T47D (cell line): ENCODE results near the gene AKIP1.
"Not testable (repeated sequence)": the region's sequence is repeated elsewhere in the genome, so short reads cannot be mapped to it uniquely, and the experiment has no call there.

Experiments
- DNase-seq, 2 experiments: peaks; one replicate each; pipeline versions ENCODE4 v3.0.0 to v3.0.0-alpha.2; 2011 to 2012; ENCODE audit warnings: low read depth in 1 of 2, low spot score in 1 of 2
- JUND ChIP-seq: IDR thresholded peaks from 2 replicates; pipeline ENCODE4 v1.6.1; 2012; ENCODE audit warnings: low read depth
- in situ Hi-C: cut with HindIII; loops from 2 replicates; pipeline ENCODE4 v1.10.0; 2016; ENCODE audit warnings: low sequenced_read_pairs, low pct_unique_long_range_greater_than_20kb

The AKIP1 gene

DNA sequence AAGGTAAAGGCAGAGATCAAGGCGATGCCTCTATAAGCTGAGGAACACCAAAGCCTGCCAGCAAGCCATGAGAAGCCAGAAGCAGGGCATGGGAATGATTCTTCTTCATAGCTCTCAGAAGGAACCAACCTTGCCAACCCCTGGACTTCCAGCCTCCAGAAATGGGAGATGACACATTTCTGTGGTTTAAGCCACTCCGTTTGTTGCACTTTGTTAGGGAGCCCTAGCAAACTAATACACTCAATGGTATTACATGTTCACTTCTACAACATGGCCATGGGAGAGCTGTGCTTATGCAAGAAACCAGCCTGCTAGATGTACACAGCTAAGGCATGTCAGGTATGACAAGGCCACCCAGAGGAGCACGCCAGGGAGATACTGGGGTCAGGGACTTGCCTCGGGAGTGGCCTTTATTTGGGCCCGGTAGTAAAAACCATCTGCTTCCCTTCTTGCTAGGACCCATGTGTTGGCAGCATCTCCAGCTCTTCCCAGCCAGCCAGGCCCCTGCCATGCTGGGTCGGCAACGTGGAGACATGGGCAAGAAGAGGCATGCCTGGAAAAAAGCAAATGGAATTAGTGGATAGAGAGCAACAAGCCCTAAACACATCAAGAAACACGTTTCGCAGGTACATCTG is 18.1 kb downstream of the AKIP1 start:
- no peak for DNase-seq
- no peak for TF ChIP-seq JUND
- in situ Hi-C loops = no loop called here

DNA sequence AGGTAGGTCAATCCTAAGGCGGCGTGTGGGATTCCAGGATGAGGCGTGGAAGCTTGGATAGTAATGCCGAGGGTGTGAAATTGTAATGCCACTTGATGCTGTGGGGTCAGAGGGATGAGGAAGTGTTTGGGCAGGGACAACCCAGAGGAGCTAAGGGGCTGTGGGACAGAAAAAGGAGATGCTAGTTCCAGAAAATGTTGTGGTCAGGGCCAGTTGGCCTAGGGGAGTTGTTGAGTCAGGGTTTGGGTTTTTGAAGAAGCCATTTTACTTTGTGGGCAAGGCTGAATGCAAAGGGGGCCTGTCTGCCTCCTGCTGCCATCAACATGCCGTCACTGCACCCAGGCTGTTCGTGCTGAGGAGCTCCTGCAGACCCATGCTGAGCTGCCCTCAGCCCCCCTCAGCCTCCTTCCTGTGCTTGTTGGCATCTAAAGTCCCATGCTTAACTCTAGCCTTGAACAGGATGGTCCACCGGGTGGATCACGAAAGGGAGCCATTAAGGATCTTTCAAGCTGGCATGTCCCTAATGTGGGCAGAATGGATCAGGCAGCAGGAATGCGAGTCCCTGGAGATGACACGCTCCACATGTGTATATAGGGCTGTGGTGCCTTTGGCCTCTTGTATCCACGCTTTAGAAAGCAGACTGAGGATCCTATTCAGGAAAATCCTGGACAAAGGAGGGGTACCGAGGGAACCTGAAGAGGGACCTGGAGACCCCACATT is 19.6 kb downstream of the AKIP1 start:
- TF ChIP-seq JUND = no peak
- in situ Hi-C loops = no loop called here
- DNase-seq = no peak

DNA sequence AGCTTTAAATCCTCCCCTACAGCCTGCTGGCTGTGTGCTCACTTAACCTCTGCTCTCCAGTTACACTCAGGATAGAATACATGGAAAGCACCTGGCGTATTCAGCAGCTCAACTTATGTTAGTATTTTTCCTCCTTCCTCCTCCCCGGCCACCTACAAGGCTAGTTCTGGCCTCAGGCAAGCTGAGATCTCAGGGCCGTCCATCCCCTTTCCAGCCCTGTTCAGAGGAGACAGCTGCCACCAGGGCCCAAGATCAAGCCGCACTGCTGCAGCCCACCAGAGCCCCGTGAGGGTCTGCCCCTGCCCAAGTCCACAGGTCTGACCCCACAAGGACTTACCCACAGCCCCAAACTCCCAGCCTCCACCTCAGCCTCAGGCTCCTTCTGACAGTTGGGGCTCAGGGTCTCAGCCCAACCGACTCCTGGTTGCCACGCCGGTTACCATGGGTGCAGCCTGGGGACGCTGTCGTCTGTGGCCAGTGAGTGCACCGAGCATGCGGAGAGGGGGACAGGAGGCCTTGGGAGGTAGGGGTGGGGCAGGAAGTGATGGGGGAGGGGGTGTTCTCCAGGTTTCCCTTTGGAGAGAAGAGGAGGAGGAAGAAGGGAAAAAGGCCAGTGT is 21.7 kb downstream of the AKIP1 start, which contains the start of gene C11orf16:
Gene C11orf16, minus strand, starts transcription at position 384 of the 617 bp plus-strand sequence. CDS start 639 bp downstream, outside the sequence.
- peak in 1 of 2 experiments; percentile 29 for DNase-seq
- TF ChIP-seq JUND = no peak
- in situ Hi-C loops = no loop called here

DNA sequence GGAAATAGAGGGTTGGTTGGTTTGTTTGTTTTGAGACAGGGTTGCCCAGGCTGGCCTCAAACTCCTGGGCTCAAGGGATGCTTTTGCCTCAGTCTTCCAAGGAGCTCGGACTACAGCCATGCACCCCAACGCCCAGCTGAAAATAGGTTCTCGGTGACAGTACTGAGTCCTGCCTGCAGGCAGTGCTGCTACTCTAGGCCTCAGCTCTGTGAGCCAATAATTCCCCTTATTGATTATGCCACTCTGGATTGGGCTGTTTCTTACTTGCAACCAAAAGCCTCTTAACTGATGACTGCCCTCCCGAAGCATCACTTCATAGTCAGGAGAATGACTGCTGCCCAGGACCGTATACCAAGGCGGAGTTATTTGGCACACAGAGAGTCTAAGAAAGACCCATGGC is 22.9 kb downstream of the AKIP1 start:
- in situ Hi-C loops = no loop called here
- no peak for DNase-seq
- no peak for TF ChIP-seq JUND

DNA sequence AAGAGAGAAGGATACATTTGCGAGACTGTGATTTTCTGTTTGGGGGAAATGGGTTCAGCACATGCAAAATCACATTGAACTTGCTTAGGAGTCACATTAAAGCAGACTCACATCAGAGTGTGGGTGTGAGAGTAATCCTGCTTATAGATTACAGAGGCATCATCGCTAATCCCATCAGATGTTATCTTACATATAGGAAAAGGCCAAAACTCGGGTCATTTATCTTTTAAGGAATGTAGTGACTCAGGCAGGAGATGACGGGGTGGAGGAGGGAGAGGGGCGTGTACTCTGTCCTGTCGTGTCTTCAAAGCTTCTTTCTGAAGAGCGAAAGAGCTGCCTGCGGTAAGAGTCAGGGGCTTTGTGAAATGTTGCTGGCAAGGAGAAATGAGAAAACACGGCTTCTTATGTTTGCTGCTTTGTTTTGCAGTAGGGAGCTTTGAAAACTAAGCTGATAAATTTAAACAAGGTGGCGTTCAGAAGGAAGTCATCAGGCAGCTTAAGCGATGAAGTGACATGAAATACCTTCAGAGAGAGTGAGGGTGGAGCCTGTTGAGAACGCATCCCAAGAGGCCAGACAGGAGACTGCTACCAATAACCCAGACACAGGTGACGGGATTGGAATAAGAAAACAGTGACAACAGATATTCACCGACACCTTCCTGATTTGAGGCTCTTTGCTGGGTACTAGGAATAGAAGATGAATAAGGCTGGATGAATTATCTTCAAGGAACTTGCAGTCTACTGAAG is 23.9 kb downstream of the AKIP1 start:
- in situ Hi-C loops = no loop called here
- no peak for DNase-seq
- TF ChIP-seq JUND = no peak

DNA sequence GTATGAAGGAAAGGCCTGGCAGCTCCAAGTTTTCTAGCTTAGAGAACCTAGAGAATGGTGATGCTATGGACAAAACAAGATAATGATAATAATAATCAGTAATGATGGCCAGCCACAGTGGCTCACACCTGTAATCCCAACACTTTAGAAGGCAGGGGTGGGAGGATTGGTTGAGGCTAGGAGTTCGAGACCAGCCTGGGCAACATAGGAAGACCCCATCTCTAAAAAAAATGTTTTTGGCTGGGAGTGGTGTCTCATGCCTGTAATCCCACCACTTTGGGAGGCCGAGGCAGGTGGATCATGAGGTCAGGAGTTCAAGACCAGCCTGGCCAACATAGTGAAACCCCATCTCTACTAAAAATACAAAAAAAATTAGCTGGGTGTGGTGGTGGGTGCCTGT is 24.8 kb downstream of the AKIP1 start:
- in situ Hi-C loops, DNase-seq: not testable (repeated sequence)

DNA sequence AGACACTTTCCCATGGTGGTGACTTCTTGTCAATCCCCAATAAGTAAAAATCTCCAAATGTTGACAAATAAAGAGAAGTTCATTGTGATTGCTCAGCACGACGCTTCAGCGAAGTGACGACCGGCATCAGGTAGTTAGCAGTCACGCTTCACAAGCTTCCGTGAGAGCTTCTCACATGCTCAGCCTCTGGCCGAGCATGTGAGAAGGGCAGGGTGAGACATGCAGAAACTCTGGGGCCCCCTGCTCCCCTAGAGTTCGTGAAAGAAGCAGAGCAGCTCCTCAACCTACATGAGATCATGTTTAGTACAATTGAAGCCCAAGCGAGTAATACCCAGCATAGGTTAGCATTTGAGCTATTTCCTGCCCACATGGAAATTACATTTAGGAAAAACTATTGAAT is 26.2 kb downstream of the AKIP1 start:
- TF ChIP-seq JUND = no peak
- in situ Hi-C loops = no loop called here
- DNase-seq = no peak

DNA sequence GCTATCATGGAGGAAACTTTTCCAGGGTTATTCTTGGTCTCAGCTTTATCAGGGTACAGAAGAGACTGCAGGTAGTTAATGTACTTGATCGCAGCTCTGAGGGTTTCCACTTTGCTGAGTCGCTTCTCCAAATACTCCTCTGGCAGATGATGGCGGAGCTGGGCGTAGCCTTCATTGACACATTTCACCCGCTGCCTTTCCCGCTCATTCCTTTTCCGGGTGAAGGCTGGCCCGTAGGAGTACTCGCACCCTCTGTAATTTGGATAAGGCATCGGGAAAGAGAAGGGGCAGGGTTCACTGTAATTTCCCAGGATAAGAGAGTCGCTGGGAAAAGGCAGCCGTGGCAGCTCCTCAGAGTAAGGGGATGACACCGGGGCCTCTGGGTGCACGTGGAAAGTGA is 26.7 kb downstream of the AKIP1 start:
- TF ChIP-seq JUND = no peak
- no peak for DNase-seq
- in situ Hi-C loops = no loop called here

DNA sequence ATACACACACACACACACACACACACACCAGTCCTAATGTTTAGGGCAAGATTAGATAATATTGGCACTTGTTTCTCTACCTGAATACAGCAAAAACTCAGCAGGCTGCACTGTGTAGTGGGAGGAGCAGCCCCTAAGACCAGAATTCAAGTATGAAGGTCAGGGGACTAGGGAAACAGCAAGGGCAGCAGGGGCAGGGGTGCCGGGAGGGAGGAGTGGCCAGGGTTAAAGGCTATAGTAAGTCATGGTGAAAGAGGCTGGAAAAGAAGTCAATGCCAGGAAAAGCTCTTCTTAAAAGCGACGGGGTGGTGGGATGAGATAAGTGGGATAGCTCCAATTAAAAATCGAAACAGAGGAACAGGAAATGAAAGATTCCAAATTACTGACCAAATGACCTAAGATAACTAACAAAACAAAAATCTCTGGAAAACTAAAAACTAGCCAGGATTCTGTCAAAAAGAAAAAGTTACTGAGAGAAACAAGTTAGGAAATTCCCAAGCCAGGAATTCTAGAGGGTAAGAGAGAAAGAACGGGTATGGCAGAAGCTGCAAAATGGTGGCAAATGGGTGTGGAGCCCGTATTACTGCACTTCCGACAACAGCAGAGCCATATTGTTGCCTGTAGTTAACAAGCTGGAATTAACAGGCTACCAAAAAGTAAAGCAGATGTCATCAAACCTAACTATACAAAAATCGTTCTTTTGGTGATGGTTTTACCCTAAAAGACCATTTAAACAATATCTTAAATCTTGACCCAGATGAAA is 30.5 kb downstream of the AKIP1 start:
- TF ChIP-seq JUND = no peak
- in situ Hi-C loops = no loop called here
- DNase-seq = no peak

DNA sequence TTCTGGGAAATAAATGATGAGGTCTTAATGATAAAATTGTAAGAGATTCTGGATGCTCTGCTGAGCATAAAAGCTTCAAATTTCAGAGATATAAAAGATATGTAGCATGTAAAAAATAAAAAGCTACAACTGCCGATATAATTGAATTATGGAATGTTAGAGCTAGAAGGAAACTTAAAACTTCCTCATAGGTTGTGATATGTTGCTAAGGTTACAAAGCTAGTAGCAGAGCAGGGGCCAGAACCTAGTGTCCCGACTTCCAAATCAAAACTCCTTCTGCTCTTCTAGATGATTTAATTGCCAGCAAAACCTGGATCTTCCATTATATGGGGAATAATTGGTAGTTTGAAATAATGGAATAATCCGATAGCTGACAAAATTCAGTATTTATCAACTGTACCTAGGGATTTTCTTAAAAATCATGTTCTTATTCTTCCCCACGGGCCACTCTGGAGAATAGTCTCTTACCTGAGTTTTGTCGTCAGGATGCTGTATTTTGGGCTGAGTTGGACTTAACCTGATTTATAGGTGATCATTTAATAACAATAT is 31.6 kb downstream of the AKIP1 start, which contains the start of gene ASCL3:
Gene ASCL3, minus strand, starts transcription at position 499 of the 549 bp plus-strand sequence. CDS start 4,855 bp downstream, outside the sequence.
- in situ Hi-C loops = no loop called here
- DNase-seq = no peak
- TF ChIP-seq JUND = no peak

DNA sequence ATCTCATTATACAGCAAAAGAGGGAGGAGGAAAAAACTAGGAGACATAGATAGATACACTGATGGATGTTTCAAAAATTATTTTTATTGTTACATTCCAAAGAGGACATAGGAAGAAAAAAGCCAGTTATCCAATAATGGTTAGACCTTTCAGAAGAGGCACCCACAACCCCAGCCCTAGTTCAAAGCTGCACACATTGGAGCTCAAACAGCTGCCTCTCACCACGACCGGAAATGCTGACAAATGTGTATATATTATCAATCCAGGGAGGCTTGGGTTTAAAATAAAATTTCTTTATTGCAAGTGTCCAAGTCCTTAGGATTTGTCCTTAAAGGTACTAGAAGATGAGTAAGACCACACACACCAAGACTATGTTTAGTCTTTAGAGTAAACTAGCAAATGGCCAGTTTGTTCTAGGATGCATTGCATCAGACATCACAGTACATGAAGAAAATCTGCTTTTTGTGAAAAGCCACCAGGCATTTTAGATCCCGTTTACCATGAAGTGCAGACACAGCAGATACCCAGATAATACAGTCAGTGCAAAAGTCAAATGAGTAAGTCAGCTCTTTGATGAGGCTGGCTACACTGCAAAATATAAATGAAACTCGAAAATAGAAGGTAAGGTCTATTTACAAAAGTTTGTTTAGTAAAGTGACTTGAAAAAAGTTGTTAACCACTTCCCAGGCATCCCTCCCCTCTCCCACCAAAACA is 36.4 kb downstream of the AKIP1 start:
- DNase-seq = no peak
- in situ Hi-C loops = no loop called here
- no peak for TF ChIP-seq JUND
